HG03469 (cell line): ENCODE results near the gene CPA5.
"Not testable (repeated sequence)": the region's sequence is repeated elsewhere in the genome, so short reads cannot be mapped to it uniquely, and the experiment has no call there.

ENCODE experiments used
- ATAC-seq: cut with Tn5 transposase; IDR thresholded peaks from one replicate; pipeline ENCODE4 v1.9.1; 2021; ENCODE audit warnings: mild to moderate bottlenecking, moderate library complexity, moderate number of reproducible peaks; ENCODE audit not compliant: unreplicated experiment

CPA5 gene

GRCh38 chr7:130344271-130344866, at the start of gene CPA5:
Gene CPA5, plus strand, starts transcription at chr7:130344816. Its CDS starts 1,670 bp downstream, at chr7:130346486.
- no peak for ATAC-seq

- no peak for ATAC-seq
Observed at GRCh38 chr7:130296221-130296951, 48.2 kb upstream of the CPA5 start.

- no peak for ATAC-seq
Observed at GRCh38 chr7:130297628-130298543, 46.7 kb upstream of the CPA5 start.

GRCh38 chr7:130298544-130299326, 45.9 kb upstream of the CPA5 start:
- ATAC-seq, result no peak

GRCh38 chr7:130299866-130300265, 44.8 kb upstream of the CPA5 start:
- no peak for ATAC-seq

- ATAC-seq, result no peak
Observed at GRCh38 chr7:130301501-130302020, 43.1 kb upstream of the CPA5 start.

- ATAC-seq, result no peak
Observed at GRCh38 chr7:130302649-130303048, 42.0 kb upstream of the CPA5 start.

- no peak for ATAC-seq
Observed at GRCh38 chr7:130303127-130303526, 41.5 kb upstream of the CPA5 start.

- ATAC-seq, result no peak
Observed at GRCh38 chr7:130303551-130303950, 41.1 kb upstream of the CPA5 start.

GRCh38 chr7:130303982-130304381, 40.6 kb upstream of the CPA5 start:
- no peak for ATAC-seq

GRCh38 chr7:130304878-130305277, 39.7 kb upstream of the CPA5 start:
- ATAC-seq, result no peak

- ATAC-seq, result no peak
Observed at GRCh38 chr7:130305433-130306042, 39.1 kb upstream of the CPA5 start.

- no peak for ATAC-seq
Observed at GRCh38 chr7:130309986-130310385, 34.6 kb upstream of the CPA5 start.

- no peak for ATAC-seq
Observed at GRCh38 chr7:130314305-130314704, 30.3 kb upstream of the CPA5 start.

GRCh38 chr7:130319541-130319940, 25.1 kb upstream of the CPA5 start:
- no peak for ATAC-seq

GRCh38 chr7:130321542-130322229, 22.9 kb upstream of the CPA5 start:
- not testable (repeated sequence) for ATAC-seq

GRCh38 chr7:130322615-130323014, 22.0 kb upstream of the CPA5 start:
- ATAC-seq, result no peak

- no peak for ATAC-seq
Observed at GRCh38 chr7:130324306-130324943, 20.2 kb upstream of the CPA5 start.

GRCh38 chr7:130329681-130330080, 14.9 kb upstream of the CPA5 start:
- no peak for ATAC-seq
